Esophagus muscularis mucosa (tissue), 3 donors: ENCODE data around the gene TP73.

Experiments
- POLR2A ChIP-seq: fragments of 450-650 bp; IDR thresholded peaks from one replicate; pipeline ENCODE4 v1.6.1; 2017; ENCODE audit warnings: antibody characterized with exemption, moderate library complexity, mild to moderate bottlenecking, low read depth
- POLR2AphosphoS5 ChIP-seq, 2 donors: sonication (generic); formaldehyde crosslinking; IDR thresholded peaks; one replicate each; pipeline ENCODE4 v1.6.1; 2017; ENCODE audit warnings: antibody characterized with exemption in 2 of 2
- TF ChIP-seq, protein P1 (sequence below), 3 experiments: fragments of 200-600 bp in 2 of 3; fragments of 450-650 bp in 1 of 3; sonication (generic) in 2 of 3; IDR thresholded peaks; one replicate each; pipeline ENCODE4 v1.5.1; 2017 to 2019; ENCODE audit warnings: antibody characterized with exemption in 3 of 3, mild to moderate bottlenecking in 2 of 3, moderate library complexity in 1 of 3

- TF ChIP-seq, protein P1, sequence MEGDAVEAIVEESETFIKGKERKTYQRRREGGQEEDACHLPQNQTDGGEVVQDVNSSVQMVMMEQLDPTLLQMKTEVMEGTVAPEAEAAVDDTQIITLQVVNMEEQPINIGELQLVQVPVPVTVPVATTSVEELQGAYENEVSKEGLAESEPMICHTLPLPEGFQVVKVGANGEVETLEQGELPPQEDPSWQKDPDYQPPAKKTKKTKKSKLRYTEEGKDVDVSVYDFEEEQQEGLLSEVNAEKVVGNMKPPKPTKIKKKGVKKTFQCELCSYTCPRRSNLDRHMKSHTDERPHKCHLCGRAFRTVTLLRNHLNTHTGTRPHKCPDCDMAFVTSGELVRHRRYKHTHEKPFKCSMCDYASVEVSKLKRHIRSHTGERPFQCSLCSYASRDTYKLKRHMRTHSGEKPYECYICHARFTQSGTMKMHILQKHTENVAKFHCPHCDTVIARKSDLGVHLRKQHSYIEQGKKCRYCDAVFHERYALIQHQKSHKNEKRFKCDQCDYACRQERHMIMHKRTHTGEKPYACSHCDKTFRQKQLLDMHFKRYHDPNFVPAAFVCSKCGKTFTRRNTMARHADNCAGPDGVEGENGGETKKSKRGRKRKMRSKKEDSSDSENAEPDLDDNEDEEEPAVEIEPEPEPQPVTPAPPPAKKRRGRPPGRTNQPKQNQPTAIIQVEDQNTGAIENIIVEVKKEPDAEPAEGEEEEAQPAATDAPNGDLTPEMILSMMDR (IDR thresholded peaks at IDR 0.05), result no peak
- TF ChIP-seq POLR2A, result no peak
- TF ChIP-seq POLR2AphosphoS5 (IDR thresholded peaks at IDR 0.05), result no peak
Measured at GRCh38 chr1:3727042-3727824, 74.9 kb downstream of the TP73 start.
